ENCODE data around the gene DIS3L2. TPM values are rescaled to one million over a fixed set of nuclear protein-coding genes. Genes with fewer than 3 reads are reported as not detected.

The DIS3L2 gene
- total RNA-seq, 4 donors from 2014 or later, result 12.8 to 27.3 (median 16.8) TPM

DNA sequence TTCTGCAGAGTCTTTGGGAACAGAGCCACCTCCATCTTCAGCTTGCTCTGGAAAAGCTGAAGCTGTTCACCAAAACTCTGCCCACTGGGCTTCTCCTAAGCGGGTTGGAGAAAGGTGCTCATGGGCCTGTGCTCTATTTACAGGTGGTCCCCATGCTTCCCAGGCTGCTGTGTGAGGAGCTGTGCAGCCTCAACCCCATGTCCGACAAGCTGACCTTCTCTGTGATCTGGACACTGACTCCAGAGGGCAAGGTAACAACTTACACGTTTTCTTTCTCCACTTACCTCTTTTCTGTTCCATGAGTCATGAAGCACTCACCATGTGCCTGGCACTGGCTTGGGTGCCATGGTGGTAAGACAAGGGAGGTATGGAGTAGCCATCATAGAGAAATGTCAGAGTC is 287.6 kb downstream of the DIS3L2 start:
- no peaks in the 10 kb centered on the region for H3K9me3 ChIP-seq
- ATAC-seq, result no peak
- peaks cover 0 to 30% of the 10 kb centered on the region in 2 donors for H3K36me3 ChIP-seq
- no peak for DNase-seq
- no peak overlapping the region for H3K27ac ChIP-seq
- intact Hi-C loops (cut with DNase I; ENCODE audit: low total_unique reads) (no loop called here), in situ Hi-C loops (cut with MboI; ENCODE audit: low sequenced_read_pairs in 4 of 4) (no loop called here)
- no peak overlapping the region for H3K4me3 ChIP-seq
- TF ChIP-seq POLR2A (IDR thresholded peaks at IDR 0.05), result no peak
- TF ChIP-seq, protein P1, sequence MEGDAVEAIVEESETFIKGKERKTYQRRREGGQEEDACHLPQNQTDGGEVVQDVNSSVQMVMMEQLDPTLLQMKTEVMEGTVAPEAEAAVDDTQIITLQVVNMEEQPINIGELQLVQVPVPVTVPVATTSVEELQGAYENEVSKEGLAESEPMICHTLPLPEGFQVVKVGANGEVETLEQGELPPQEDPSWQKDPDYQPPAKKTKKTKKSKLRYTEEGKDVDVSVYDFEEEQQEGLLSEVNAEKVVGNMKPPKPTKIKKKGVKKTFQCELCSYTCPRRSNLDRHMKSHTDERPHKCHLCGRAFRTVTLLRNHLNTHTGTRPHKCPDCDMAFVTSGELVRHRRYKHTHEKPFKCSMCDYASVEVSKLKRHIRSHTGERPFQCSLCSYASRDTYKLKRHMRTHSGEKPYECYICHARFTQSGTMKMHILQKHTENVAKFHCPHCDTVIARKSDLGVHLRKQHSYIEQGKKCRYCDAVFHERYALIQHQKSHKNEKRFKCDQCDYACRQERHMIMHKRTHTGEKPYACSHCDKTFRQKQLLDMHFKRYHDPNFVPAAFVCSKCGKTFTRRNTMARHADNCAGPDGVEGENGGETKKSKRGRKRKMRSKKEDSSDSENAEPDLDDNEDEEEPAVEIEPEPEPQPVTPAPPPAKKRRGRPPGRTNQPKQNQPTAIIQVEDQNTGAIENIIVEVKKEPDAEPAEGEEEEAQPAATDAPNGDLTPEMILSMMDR (IDR thresholded peaks at IDR 0.05 in 4 of 5, conservative IDR thresholded peaks at IDR 0.05 in 1 of 5), result no peak
- no peaks in the 10 kb centered on the region for H3K4me1 ChIP-seq
- no peaks in the 10 kb centered on the region for H3K27me3 ChIP-seq

DNA sequence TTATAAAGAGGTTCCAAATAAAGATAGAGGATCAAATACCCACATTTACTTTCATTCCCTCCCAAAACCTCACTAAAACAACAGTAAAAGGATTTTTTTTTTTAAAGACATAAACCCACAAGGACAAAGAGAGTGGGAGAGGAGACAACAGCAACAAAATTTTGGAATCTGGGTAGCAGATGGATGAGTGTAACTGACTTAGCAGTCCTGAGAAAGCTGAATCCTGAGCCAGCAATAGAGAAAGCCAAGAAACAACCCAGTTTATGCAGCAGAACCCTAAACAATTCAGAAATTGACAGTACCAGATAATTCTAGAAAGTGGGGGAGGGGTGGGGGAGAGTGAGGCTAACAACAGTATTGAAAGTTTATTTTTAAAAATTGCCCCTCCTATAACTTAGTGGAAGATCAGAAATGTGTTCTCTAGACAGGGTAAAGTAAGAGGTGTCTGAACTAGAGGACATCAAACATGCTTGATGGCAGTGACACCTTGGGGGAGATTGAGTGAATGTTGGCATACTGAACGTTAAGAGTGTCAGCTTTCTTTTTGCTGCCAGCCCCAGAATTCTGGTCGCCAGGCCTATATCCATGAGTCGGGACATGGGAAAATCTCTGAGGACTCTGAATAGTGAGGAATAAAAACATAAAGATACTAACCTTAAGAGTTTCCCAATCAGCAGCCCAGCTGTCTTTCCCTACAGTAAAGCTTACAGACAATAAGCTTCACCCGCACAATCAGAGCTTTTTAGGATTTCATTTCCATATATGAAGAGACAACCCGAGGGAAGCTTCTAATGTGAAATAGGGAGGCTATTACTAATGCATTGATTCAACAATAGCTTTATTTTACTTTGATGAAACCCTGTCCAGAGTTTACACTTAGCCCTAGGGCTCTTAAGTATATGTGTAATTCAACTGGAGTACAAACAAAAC is 289.0 kb downstream of the DIS3L2 start:
- Histone ChIP-seq H3K4me1 (no peaks in the 10 kb centered on the region), H3K9me3 (no peaks in the 10 kb centered on the region), H3K27me3 (no peaks in the 10 kb centered on the region), H3K36me3 (peaks cover 0 to 30% of the 10 kb centered on the region in 2 donors), H3K27ac (no peak overlapping the region), H3K4me3 (no peak overlapping the region)
- TF ChIP-seq, protein P1 (IDR thresholded peaks at IDR 0.05 in 4 of 5, conservative IDR thresholded peaks at IDR 0.05 in 1 of 5), result no peak
- TF ChIP-seq POLR2A (IDR thresholded peaks at IDR 0.05), result no peak
- in situ Hi-C loops (cut with MboI; ENCODE audit: low sequenced_read_pairs in 4 of 4) (no loop called here), intact Hi-C loops (cut with DNase I; ENCODE audit: low total_unique reads) (no loop called here)
- DNase-seq, result no peak
- no peak for ATAC-seq

- H3K4me3 ChIP-seq, result no peak overlapping the region
- DNase-seq (no peak), ATAC-seq (no peak)
- peaks cover 0 to 20% of the 10 kb centered on the region in 2 donors for H3K36me3 ChIP-seq
- TF ChIP-seq, protein P1 (IDR thresholded peaks at IDR 0.05 in 4 of 5, conservative IDR thresholded peaks at IDR 0.05 in 1 of 5), result no peak
- TF ChIP-seq POLR2A (IDR thresholded peaks at IDR 0.05), result no peak
- H3K4me1 ChIP-seq, result no peaks in the 10 kb centered on the region
- H3K27ac ChIP-seq, result no peak overlapping the region
- no peaks in the 10 kb centered on the region for H3K27me3 ChIP-seq
- in situ Hi-C loops (cut with MboI; ENCODE audit: low sequenced_read_pairs in 4 of 4) (no loop called here), intact Hi-C loops (cut with DNase I; ENCODE audit: low total_unique reads) (no loop called here)
- H3K9me3 ChIP-seq, result no peaks in the 10 kb centered on the region
Measured at GRCh38 chr2:232255033-232255432, 293.5 kb downstream of the DIS3L2 start.

- no peak overlapping the region for H3K4me3 ChIP-seq
- H3K27ac ChIP-seq, result no peak overlapping the region
- no peak for DNase-seq
- H3K36me3 ChIP-seq, result peaks cover 0 to 27% of the 10 kb centered on the region in 2 donors
- H3K4me1 ChIP-seq, result no peaks in the 10 kb centered on the region
- no peaks in the 10 kb centered on the region for H3K9me3 ChIP-seq
- intact Hi-C loops (cut with DNase I; ENCODE audit: low total_unique reads) (no loop called here), in situ Hi-C loops (cut with MboI; ENCODE audit: low sequenced_read_pairs in 4 of 4) (no loop called here)
- no peaks in the 10 kb centered on the region for H3K27me3 ChIP-seq
- TF ChIP-seq, protein P1 (IDR thresholded peaks at IDR 0.05 in 4 of 5, conservative IDR thresholded peaks at IDR 0.05 in 1 of 5), result no peak
- no peak for TF ChIP-seq POLR2A (IDR thresholded peaks at IDR 0.05)
- peak in 1 of 2 donors; percentile 58 for ATAC-seq
Measured at GRCh38 chr2:232260075-232260474, 298.6 kb downstream of the DIS3L2 start.

Data from gastrocnemius medialis (tissue), 4 donors.